Progenitor cell of endocrine pancreas (in vitro differentiated cells): ENCODE measurements around the gene CUEDC1. TPM values are rescaled to one million over a fixed set of nuclear protein-coding genes. Genes with fewer than 3 reads are reported as not detected.

Experiments used
- DNase-seq: peaks from one replicate; pipeline ENCODE4 v3.0.0; 2021; ENCODE audit warnings: low spot score; ENCODE audit not compliant: unreplicated experiment
- H3K27ac Mint-ChIP-seq: 2 replicates; pipeline ENCODE4 v1.8.0; 2021; ENCODE audit warnings: mild to moderate bottlenecking, moderate library complexity, mixed read lengths
- H3K27me3 Mint-ChIP-seq: 2 replicates; pipeline ENCODE4 v1.8.0; 2021; ENCODE audit warnings: mixed read lengths
- H3K36me3 Mint-ChIP-seq: 2 replicates; pipeline ENCODE4 v1.8.0; 2022; ENCODE audit warnings: mixed read lengths; ENCODE audit not compliant: insufficient read depth
- H3K4me1 Mint-ChIP-seq: 2 replicates; pipeline ENCODE4 v1.8.0; 2021; ENCODE audit warnings: low read depth, mixed read lengths
- H3K4me3 Mint-ChIP-seq: 2 replicates; pipeline ENCODE4 v1.8.0; 2021; ENCODE audit warnings: low read depth, mild to moderate bottlenecking, moderate library complexity, mixed read lengths
- H3K9me3 Mint-ChIP-seq: 2 replicates; pipeline ENCODE4 v1.8.0; 2021; ENCODE audit warnings: low read depth, mixed read lengths
- CTCF ChIP-seq: fragments of 200-600 bp; sonication (generic); IDR thresholded peaks from one replicate; pipeline ENCODE4 v1.5.0; 2021; ENCODE audit warnings: antibody characterized with exemption, mild to moderate bottlenecking; ENCODE audit not compliant: unreplicated experiment
- total RNA-seq: library from RNA; stranded (reverse); gene quantifications from 2 replicates; pipeline ENCODE4 v1.2.1, GENCODE V29; 2021

The CUEDC1 gene
- total RNA-seq, 1 donor from 2014 or later = 30.8 TPM

GRCh38 chr17:57966875-57967274 is 11.7 kb upstream of the CUEDC1 start:
- Mint-ChIP-seq H3K4me1 (peaks cover 12% of the 10 kb centered on the region), H3K9me3 (no peaks in the 10 kb centered on the region), H3K36me3 (no peaks in the 10 kb centered on the region), H3K4me3 (no peak overlapping the region), H3K27me3 (peaks cover 2% of the 10 kb centered on the region), H3K27ac (no peak overlapping the region)
- no peak for DNase-seq
- no peak for TF ChIP-seq CTCF

GRCh38 chr17:57966246-57966645 is 11.0 kb upstream of the CUEDC1 start:
- H3K36me3 Mint-ChIP-seq = no peaks in the 10 kb centered on the region

GRCh38 chr17:57965521-57966160 is 10.4 kb upstream of the CUEDC1 start:
- no peaks in the 10 kb centered on the region for H3K36me3 Mint-ChIP-seq
- H3K4me3 Mint-ChIP-seq = no peak overlapping the region
- peaks cover 7% of the 10 kb centered on the region for H3K4me1 Mint-ChIP-seq
- H3K27ac Mint-ChIP-seq = no peak overlapping the region
- H3K27me3 Mint-ChIP-seq = peaks cover 3% of the 10 kb centered on the region
- H3K9me3 Mint-ChIP-seq = no peaks in the 10 kb centered on the region
- no peak for TF ChIP-seq CTCF
- DNase-seq = no peak

More at GRCh38 chr17:57966246-57966645, 11.0 kb upstream of the CUEDC1 start:
- Mint-ChIP-seq H3K27me3 (peaks cover 2% of the 10 kb centered on the region), H3K4me3 (no peak overlapping the region), H3K9me3 (no peaks in the 10 kb centered on the region), H3K27ac (no peak overlapping the region), H3K4me1 (peaks cover 7% of the 10 kb centered on the region)
- DNase-seq = no peak
- TF ChIP-seq CTCF = no peak

- TF ChIP-seq CTCF = no peak
- no peak for DNase-seq
- H3K4me3 Mint-ChIP-seq = no peak overlapping the region
- H3K27ac Mint-ChIP-seq = no peak overlapping the region
- H3K27me3 Mint-ChIP-seq = peaks cover 12% of the 10 kb centered on the region
- H3K4me1 Mint-ChIP-seq = peaks cover 3% of the 10 kb centered on the region
- H3K9me3 Mint-ChIP-seq = no peaks in the 10 kb centered on the region
- H3K36me3 Mint-ChIP-seq = no peaks in the 10 kb centered on the region
Measured at GRCh38 chr17:57963149-57963511, 7.9 kb upstream of the CUEDC1 start.

- Mint-ChIP-seq H3K4me1 (peaks cover 3% of the 10 kb centered on the region), H3K9me3 (no peaks in the 10 kb centered on the region), H3K27ac (no peak overlapping the region), H3K36me3 (no peaks in the 10 kb centered on the region), H3K27me3 (peaks cover 18% of the 10 kb centered on the region), H3K4me3 (no peak overlapping the region)
- TF ChIP-seq CTCF = no peak
- no peak for DNase-seq
Measured at GRCh38 chr17:57962279-57963148, 7.3 kb upstream of the CUEDC1 start.
